Trophoblast cell (in vitro differentiated cells and primary cell): ENCODE data around the gene SCARF2.
"Not testable (repeated sequence)": the region's sequence is repeated elsewhere in the genome, so short reads cannot be mapped to it uniquely, and the experiment has no call there.

Experiments
- DNase-seq, 2 donors: peaks; one replicate each; pipeline ENCODE4 v3.0.0-alpha.2; 2016
- H2AFZ ChIP-seq: 2 replicates; pipeline ENCODE4 v1.6.1; 2013; ENCODE audit warnings: low read length, moderate library complexity, mild to moderate bottlenecking; ENCODE audit not compliant: insufficient read depth, poor library complexity
- H2AK5ac ChIP-seq: 2 replicates; pipeline ENCODE4 v1.6.1; 2013; ENCODE audit warnings: mild to moderate bottlenecking, low read length
- H2BK120ac ChIP-seq: 2 replicates; pipeline ENCODE4 v1.6.1; 2013; ENCODE audit warnings: low read length, mild to moderate bottlenecking, moderate library complexity; ENCODE audit not compliant: insufficient read depth, poor library complexity
- H2BK12ac ChIP-seq: 2 replicates; pipeline ENCODE4 v1.6.1; 2013; ENCODE audit warnings: mild to moderate bottlenecking, low read length, moderate library complexity
- H2BK5ac ChIP-seq: 2 replicates; pipeline ENCODE4 v1.6.1; 2013; ENCODE audit warnings: low read length, low read depth, moderate library complexity, mild to moderate bottlenecking; ENCODE audit not compliant: poor library complexity
- H3K14ac ChIP-seq: 2 replicates; pipeline ENCODE4 v1.6.1; 2013; ENCODE audit warnings: mild to moderate bottlenecking, low read length
- H3K18ac ChIP-seq: 2 replicates; pipeline ENCODE4 v1.6.1; 2013; ENCODE audit warnings: mild to moderate bottlenecking, low read length
- H3K23ac ChIP-seq: 2 replicates; pipeline ENCODE4 v1.6.1; 2013; ENCODE audit warnings: low read length
- H3K27ac ChIP-seq: 2 replicates; pipeline ENCODE4 v1.5.1; 2013; ENCODE audit warnings: low read depth, mild to moderate bottlenecking, inconsistent platforms, low read length, moderate library complexity
- H3K27me3 ChIP-seq: 2 replicates; pipeline ENCODE4 v1.6.1; 2013; ENCODE audit warnings: inconsistent platforms, mild to moderate bottlenecking, low read length, moderate library complexity; ENCODE audit not compliant: insufficient read depth
- H3K36me3 ChIP-seq, 2 experiments: 1 replicate in 1 of 2; 2 replicates in 1 of 2; pipeline ENCODE4 v1.6.1; 2013; ENCODE audit warnings: low read length in 2 of 2, mild to moderate bottlenecking in 2 of 2, moderate library complexity in 1 of 2; ENCODE audit not compliant: insufficient read depth in 2 of 2, control insufficient read depth in 1 of 2
- H3K4ac ChIP-seq: 2 replicates; pipeline ENCODE4 v1.6.1; 2013; ENCODE audit warnings: low read depth, mild to moderate bottlenecking, low read length, moderate library complexity
- H3K4me1 ChIP-seq, 2 experiments: 1 replicate in 1 of 2; 2 replicates in 1 of 2; pipeline ENCODE4 v1.6.1; 2013; ENCODE audit warnings: low read length in 2 of 2, mild to moderate bottlenecking in 2 of 2, moderate library complexity in 1 of 2; ENCODE audit not compliant: insufficient read depth in 2 of 2, control insufficient read depth in 1 of 2
- H3K4me2 ChIP-seq: 2 replicates; pipeline ENCODE4 v1.6.1; 2013; ENCODE audit warnings: inconsistent platforms, mild to moderate bottlenecking, low read length, moderate library complexity
- H3K4me3 ChIP-seq: 2 replicates; pipeline ENCODE4 v1.5.1; 2013; ENCODE audit warnings: mild to moderate bottlenecking, low read depth, low read length, inconsistent platforms
- H3K79me1 ChIP-seq: one replicate; pipeline ENCODE4 v1.6.1; 2013; ENCODE audit warnings: low read length
- H3K79me2 ChIP-seq: 2 replicates; pipeline ENCODE4 v1.6.1; 2013; ENCODE audit warnings: low read length, mild to moderate bottlenecking; ENCODE audit not compliant: control insufficient read depth, insufficient read depth, poor library complexity
- H3K9ac ChIP-seq: 2 replicates; pipeline ENCODE4 v1.6.1; 2013; ENCODE audit warnings: mild to moderate bottlenecking, low read length
- H3K9me3 ChIP-seq: 2 replicates; pipeline ENCODE4 v1.6.1; 2013; ENCODE audit warnings: low read depth, mild to moderate bottlenecking, control low read depth, inconsistent platforms, low read length; ENCODE audit not compliant: insufficient read depth
- H4K12ac ChIP-seq: 2 replicates; pipeline ENCODE4 v1.6.1; 2013; ENCODE audit warnings: low read depth, mild to moderate bottlenecking, low read length, moderate library complexity
- H4K8ac ChIP-seq: 2 replicates; pipeline ENCODE4 v1.6.1; 2013; ENCODE audit warnings: low read depth, mild to moderate bottlenecking, low read length, moderate library complexity
- H4K91ac ChIP-seq: one replicate; pipeline ENCODE4 v1.6.1; 2013; ENCODE audit warnings: low read depth, mild to moderate bottlenecking, low read length, moderate library complexity
- WGBS: extraction: QIAGEN DNeasy Blood & Tissue Kit; methylation state at CpG from one replicate; pipeline ENCODE4 v1.1.7; 2013; ENCODE audit warnings: missing lambda C conversion rate; ENCODE audit not compliant: insufficient read length, insufficient coverage; ENCODE audit errors: extremely low coverage; 5-methylcytosine and 5-hydroxymethylcytosine counted together

SCARF2 gene

DNA sequence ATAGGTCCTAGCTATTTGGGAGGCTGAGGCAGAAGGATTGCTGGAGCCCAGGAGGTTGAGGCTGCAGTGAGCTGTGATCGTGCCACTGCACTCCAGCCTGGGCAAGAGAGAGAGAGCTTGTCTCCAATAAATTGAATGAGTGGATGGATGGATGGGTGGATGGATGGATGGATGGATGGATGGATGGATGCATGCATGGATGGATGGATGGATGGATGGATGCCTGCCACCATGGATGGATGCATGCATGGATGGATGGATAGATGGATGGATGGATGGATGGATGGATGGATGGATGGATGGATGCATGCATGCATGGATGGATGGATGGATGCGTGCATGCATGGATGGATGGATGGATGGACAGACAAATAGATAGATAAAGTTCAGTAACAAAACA is 32.9 kb upstream of the SCARF2 start:
- H3K4me1 ChIP-seq, H3K4ac ChIP-seq, H3K27me3 ChIP-seq, H4K8ac ChIP-seq, H3K18ac ChIP-seq, H3K9me3 ChIP-seq, H3K79me2 ChIP-seq, H4K12ac ChIP-seq, H4K91ac ChIP-seq, H3K9ac ChIP-seq, H2BK120ac ChIP-seq, H2AK5ac ChIP-seq, H3K4me3 ChIP-seq, H3K79me1 ChIP-seq, DNase-seq, H3K14ac ChIP-seq, H3K4me2 ChIP-seq, H2BK5ac ChIP-seq, H3K27ac ChIP-seq, H3K23ac ChIP-seq, H2BK12ac ChIP-seq, H2AFZ ChIP-seq: not testable (repeated sequence)
- peaks cover 13 to 18% of the 10 kb centered on the region in 2 experiments for H3K36me3 ChIP-seq
- WGBS, result no CpG with 5 or more reads among the region's 2 CpGs

DNA sequence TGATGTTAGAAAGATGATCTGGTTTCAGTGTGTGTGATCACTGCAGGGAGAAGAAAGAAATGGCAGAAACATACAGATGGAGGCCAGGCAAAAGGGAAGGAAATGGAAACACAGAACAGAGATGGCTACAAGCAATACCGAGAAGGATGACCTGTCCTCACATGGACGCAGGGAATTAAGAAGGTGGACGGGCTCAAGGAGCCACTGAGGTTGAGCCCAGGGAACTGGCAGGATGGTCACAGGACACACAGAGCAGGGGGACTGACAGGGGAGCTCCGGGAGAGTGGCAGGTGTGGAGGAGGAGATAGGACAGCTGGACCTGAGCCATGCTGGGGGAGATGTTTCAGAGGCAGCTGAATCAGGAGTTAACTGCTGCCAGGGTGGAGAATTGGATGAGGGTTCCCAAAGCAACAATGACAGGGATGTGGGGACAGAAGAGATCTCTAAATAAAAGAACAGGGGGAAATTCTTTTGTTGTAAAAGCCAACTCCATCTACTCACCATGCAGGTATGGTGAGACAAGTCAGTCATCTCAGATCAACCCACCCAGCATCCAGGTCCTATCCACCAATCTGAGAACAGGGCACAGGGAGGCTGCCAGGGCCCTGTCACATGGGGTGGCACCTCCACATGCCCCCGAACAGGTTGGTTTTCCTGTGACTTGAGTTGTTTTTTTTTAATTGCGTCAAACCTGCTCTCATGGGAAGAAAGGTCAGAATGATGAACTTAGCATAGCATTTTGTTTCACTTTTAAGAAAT is 31.7 kb upstream of the SCARF2 start:
- Histone ChIP-seq H3K27ac (no peak overlapping the region), H3K4ac (no peak overlapping the region), H3K36me3 (peaks cover 22 to 30% of the 10 kb centered on the region in 2 experiments), H2AFZ (no peak overlapping the region), H3K4me1 (peaks cover 3% of the 10 kb centered on the region in 2 experiments), H3K14ac (no peak overlapping the region), H3K23ac (peak overlapping the region; percentile 22), H3K9me3 (no peaks in the 10 kb centered on the region), H3K18ac (no peak overlapping the region), H2BK120ac (no peak overlapping the region), H3K79me1 (no peaks in the 10 kb centered on the region), H2AK5ac (no peak overlapping the region), H3K4me2 (no peak overlapping the region), H4K12ac (no peak overlapping the region), H3K27me3 (no peaks in the 10 kb centered on the region), H3K4me3 (no peak overlapping the region), H3K79me2 (no peaks in the 10 kb centered on the region), H2BK12ac (no peak overlapping the region), H3K9ac (no peak overlapping the region), H2BK5ac (no peak overlapping the region), H4K8ac (no peak overlapping the region), H4K91ac (no peak overlapping the region)
- no peak for DNase-seq
- WGBS, result no CpG with 5 or more reads among the region's 6 CpGs

DNA sequence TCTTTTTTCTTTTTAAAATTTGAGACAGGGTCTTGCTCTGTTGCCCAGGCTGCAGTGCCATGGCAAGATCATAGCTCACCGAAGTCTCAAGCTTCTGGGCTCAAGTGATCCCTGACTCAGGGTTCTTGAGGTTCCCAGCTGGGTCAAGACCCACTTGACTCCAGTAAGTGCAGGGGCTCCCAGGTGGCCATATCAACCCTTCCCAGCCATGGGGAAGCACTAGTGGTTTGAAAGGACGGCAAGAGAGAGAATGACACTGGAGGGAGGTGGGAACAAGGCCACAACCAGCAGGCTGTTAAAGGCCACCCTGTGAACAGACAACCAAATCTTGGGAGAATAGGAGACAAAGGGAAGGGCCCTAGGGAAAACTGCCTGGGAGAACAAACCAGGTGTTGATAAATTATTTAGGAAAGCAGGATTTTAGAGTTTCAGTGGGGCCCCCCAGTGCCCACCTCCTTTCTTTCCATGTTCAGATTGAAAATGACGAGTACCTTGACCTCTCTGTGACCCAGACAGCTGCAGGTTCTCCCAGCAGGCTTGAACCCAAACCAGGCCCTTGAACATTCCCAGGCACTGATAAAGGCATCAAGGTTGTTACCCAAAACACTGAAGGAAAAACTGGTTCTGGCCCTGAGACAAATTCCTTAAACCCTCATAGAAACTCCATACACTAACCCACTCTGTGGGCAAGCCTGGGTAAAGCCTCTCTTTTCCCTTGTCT is 29.2 kb upstream of the SCARF2 start:
- H2BK5ac ChIP-seq, result no peak overlapping the region
- H3K79me1 ChIP-seq, result no peaks in the 10 kb centered on the region
- no peak for DNase-seq
- H3K4me3 ChIP-seq, result no peak overlapping the region
- H2AFZ ChIP-seq, result no peak overlapping the region
- no peak overlapping the region for H2AK5ac ChIP-seq
- no peak overlapping the region for H3K4ac ChIP-seq
- H3K36me3 ChIP-seq, result peaks cover 25 to 37% of the 10 kb centered on the region in 2 experiments
- H3K27me3 ChIP-seq, result no peaks in the 10 kb centered on the region
- no peaks in the 10 kb centered on the region for H3K4me1 ChIP-seq
- H2BK12ac ChIP-seq, result no peak overlapping the region
- H3K79me2 ChIP-seq, result no peaks in the 10 kb centered on the region
- no peak overlapping the region for H2BK120ac ChIP-seq
- no peak overlapping the region for H3K23ac ChIP-seq
- H3K4me2 ChIP-seq, result no peak overlapping the region
- no CpG with 5 or more reads among the region's 3 CpGs for WGBS
- no peaks in the 10 kb centered on the region for H3K9me3 ChIP-seq
- H3K27ac ChIP-seq, result no peak overlapping the region
- H4K91ac ChIP-seq, result no peak overlapping the region
- no peak overlapping the region for H3K9ac ChIP-seq
- no peak overlapping the region for H4K12ac ChIP-seq
- no peak overlapping the region for H3K14ac ChIP-seq
- H4K8ac ChIP-seq, result no peak overlapping the region
- no peak overlapping the region for H3K18ac ChIP-seq

DNA sequence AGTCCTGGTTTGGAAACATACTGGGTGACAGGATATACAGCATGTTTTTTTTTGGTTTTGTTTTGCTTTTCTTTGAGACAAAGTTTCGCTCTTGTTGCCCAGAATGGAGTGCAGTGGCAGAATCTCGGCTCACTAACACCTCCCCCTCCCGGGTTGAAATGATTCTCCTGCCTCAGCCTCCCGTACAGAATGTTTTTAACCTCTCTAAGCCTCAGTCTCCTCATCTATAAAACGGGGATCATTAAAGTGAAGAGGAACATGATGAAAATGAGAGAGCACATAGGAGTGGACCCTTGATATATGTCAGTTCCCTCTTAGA is 28.1 kb upstream of the SCARF2 start:
- H2BK5ac ChIP-seq, result no peak overlapping the region

More for the DNA sequence above, 28.1 kb upstream of the SCARF2 start:
- Histone ChIP-seq H3K4me3 (no peak overlapping the region), H3K14ac (no peak overlapping the region), H3K4me1 (no peaks in the 10 kb centered on the region), H4K8ac (no peak overlapping the region), H4K12ac (no peak overlapping the region), H3K27me3 (no peaks in the 10 kb centered on the region), H3K4me2 (no peak overlapping the region), H2AFZ (no peak overlapping the region), H3K18ac (no peak overlapping the region), H2AK5ac (no peak overlapping the region), H2BK120ac (no peak overlapping the region), H3K23ac (no peak overlapping the region), H4K91ac (no peak overlapping the region), H2BK12ac (no peak overlapping the region), H3K79me2 (no peaks in the 10 kb centered on the region), H3K79me1 (no peaks in the 10 kb centered on the region), H3K27ac (no peak overlapping the region), H3K9me3 (no peaks in the 10 kb centered on the region), H3K36me3 (peaks cover 17 to 27% of the 10 kb centered on the region in 2 experiments), H3K9ac (no peak overlapping the region), H3K4ac (no peak overlapping the region)
- WGBS, result no CpG with 5 or more reads among the region's 5 CpGs
- no peak for DNase-seq
